ENCODE data around the gene TRAPPC3.
"Not testable (repeated sequence)": the region's sequence is repeated elsewhere in the genome, so short reads cannot be mapped to it uniquely, and the experiment has no call there.

TRAPPC3 gene

DNA sequence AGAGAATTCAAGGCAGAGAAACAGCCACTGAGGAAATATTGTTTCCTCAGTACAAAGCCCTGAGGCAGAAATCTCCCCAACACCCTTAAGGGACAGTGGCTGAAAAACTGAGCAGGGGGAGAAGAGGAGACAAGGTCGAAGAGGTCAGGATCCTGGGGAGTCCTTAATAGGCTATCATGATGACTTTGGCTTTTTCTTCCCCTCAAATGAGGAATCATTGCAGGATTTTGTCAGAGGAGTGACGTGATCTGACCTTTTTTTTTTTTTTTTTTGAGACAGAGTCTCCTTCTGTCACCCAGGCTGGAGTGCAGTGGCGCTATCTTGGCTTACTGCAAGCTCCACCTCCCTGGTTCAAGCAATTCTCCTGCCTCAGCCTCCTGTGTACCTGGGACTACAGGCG, 16.9 kb upstream of the TRAPPC3 start:
- no peak for DNase-seq

DNA sequence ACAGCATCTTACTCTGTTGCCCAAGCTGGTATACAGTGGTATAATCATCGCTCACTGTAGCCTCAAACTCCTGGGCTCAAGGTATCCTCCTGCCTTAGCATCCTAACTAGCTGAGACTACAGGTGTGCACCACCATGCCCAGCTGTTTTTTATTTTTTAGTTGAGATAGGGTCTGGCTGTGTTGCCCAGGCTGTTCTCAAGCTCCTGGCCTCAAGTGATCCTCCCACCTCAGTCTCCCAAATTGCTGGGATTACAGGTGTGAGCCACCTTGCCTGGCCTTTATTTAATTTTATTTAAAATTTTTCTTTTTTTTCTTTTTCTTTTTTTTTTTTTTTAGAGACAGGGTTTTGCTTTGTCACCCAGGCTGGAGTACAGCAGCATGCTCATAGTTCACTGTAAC, 15.9 kb upstream of the TRAPPC3 start:
- DNase-seq: no peak

DNA sequence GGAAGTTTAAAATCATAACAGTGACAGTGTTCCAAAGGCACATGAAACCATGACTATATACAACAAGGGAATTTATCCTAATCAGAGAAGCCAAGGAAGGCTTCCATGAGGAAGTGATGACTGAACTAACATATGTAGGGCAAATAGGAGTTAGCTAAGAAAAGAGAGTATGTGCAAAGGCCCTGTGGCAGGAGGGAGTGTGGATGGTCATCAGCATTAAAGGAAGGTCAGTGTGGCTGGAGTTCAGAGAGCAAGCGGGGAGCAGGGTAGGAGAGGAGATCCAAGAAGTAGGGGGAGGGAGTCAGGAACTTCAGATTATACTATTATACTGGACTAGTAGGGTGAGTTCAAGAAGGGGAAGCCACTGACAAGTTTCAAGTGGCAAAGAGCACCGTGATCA, 15.1 kb upstream of the TRAPPC3 start:
- DNase-seq: no peak

DNA sequence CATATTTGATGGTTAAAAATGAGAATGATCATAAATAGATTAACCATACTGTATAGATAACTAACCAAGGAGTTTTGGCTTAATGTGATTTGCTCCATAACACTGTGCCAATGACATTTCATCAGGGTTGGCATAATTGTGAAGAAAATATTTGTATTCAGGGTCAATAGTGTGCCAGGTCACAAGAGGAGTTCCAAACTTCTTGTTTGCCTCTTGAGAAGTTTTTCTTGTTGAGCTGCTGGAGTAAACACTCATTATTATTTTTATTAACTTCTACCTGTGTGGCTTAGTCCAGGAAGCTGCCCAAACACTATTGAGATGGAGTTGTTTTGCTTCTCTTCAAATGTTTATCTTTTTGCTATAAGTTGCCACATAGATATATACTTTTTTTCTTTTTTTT, 14.1 kb upstream of the TRAPPC3 start:
- no peak for DNase-seq

DNA sequence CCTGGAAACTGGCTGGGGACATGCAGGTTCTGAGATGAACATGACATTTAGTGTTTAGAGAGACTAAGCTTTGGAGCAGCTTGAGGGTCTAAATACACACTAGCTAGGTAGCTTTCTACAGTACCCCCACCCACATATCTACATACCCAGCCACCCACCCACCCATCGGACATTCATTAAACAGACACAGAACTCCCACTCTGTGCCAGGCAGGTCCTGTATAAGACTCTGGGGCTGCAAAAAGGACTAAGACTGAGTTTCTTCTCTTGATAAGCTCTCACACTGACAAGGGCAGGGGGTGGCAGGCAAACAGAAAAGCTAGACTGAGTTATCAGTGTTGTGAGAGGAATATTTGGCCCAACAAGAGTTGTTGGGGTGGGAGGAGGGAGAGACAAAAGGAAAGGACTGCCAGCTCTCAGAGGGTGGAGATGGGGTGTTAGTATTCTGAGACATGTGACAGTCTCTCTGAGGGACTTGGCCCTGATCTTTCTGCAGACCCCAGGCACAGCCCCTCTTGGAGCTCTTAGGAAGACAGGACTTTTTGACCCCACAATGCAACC, 13.5 kb upstream of the TRAPPC3 start:
- no peak for DNase-seq

DNA sequence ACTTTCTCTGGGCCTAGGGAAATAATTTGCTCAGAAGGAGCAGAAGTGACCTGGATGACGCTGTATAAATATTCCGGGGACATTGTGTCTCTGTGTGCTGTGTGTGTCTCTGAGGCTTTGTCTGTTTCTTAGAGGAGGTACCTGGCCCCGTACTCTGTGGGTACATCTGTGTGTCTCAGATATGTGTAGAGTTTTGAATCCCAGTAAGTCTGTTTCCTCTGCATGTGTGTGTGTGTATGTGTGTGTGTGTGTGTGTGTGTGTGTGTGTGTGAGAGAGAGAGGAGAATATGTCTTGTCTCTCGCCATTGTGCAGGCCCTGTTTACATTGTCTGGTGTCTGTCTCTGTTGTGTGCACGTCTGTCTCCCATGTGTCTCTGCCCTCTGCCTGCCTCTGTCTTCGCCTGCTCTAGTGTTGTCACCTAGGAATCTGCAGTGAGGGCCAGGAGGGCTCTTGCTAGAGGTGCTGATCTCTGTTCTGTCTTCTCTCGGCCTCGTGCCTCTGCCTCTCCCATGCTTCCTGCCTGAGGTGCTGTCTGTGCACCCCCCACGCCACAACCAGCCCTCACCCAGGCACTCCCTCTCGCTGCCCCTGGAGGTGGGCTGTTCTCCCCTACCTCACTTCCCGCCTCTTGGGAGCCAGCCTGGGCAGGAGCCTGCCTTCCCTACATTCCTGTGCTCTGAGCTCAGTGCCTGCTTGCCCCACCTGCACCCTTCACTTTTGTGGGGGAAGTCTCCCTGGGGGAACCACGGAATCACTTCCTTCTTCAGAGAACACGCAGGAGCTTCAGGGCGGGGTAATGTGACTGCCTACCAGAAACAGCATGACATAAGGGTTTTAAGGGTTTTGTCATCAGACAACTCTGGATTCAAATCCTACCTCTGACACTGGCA, 12.6 kb upstream of the TRAPPC3 start:
- DNase-seq: no peak

DNA sequence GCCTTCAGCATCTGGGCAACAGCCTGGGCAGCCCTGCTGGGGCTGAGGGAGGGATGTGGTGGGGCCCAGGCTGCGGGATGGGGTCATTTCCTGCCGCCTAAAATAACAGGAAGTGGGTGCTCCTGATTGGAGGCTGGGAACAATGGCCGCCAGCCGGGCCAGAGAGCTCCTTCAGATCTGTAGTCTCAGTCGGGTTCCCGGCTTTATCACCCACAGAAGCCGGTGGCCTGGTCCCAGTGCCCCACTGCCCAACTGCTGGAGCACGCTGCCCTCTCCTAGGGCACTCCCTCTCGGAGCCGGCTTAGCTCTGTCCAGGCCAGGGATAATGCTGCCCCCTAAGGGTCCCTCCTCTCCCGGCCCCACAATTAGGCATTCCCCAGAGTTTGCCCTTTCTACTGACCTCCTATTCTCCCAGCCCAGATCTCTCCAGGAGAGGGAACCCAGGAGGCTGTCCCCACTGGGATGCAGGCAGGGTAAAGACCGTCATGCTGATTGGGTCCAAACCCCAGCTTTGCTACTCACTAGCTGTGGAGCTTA, 11.7 kb upstream of the TRAPPC3 start:
- peak; percentile 37 for DNase-seq

DNA sequence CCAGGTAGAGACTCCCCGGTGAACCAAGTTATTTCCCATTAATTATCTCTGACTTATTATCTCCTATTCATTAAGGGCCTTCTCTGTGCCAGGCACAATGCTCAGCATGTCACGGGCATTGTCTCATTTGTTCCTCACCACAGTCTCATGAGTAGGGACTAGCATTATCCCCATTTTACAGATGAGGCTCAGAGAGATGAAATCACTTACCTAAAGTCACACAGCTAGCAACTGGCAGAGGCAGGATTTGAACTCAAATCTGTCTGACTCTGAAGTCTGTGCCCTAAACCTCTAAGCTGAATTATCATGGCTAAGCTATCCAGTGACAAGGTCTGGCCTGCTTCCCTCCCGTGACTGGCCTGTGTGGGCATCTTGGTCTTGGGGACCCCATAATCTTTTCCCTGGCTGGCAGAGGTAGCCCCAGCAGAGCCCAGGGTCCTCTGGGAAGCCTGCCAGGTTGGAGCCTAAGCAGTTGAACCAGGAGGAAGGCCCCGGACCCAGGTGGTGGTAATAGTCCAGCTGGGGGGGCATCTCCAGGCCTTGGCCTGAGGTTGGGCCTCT, 11.2 kb upstream of the TRAPPC3 start:
- DNase-seq: no peak

DNA sequence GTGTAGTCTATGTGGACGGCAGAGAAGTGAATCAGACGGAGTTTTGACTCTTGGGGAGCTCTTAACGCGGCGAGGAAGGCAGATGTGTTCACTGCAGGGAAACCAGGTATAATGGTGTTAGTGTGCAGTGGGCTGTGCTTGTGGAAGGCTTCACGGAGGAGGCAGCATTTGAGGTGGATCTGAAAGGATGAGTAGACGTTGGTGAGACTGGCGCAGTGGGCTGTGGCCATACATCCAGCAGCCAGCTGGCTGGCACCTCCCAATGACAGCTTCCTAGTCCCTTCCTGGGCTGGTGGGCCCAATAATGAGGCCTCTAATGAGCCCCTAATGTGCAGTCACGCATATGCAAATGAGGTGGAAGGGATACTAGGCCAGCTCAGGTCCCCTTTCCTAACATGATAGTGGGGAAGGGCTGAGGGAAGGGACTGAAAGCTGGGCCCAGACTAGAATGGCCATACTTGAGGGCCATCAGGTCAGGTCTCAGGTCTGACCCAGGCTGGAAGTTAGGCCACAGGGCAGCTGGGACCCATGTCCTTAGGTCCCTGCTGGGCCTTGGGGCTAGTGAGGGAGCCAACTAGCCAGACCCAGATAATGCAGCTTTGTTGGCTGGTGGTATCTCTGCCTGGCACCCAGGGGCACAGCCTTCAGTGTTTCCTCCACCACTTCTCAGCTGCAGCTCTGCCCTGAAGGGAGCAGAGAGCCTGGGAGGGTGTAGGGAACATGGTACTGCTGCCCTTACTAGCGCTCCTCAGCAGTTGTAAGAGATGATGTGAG, 10.5 kb upstream of the TRAPPC3 start:
- no peak for DNase-seq

DNA sequence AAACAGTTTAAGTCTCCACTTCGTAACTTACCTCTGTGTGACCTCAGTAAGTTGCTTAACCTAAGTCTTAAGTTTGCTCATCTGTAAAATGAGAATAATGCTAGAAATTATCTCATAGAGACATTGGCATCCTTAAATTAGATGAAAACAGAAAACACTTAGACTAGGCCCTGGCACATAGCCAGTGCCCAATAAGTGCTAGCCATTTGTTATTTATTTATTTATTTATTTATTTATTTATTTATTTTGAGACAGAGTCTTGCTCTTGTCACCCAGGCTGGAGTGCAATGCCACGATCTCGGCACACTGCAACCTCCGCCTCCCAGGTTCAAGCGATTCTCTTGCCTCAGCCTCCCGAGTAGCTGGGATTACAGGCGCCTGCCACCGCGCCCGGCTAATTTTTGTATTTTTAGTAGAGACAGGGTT, 9.6 kb upstream of the TRAPPC3 start:
- DNase-seq: not testable (repeated sequence)

DNA sequence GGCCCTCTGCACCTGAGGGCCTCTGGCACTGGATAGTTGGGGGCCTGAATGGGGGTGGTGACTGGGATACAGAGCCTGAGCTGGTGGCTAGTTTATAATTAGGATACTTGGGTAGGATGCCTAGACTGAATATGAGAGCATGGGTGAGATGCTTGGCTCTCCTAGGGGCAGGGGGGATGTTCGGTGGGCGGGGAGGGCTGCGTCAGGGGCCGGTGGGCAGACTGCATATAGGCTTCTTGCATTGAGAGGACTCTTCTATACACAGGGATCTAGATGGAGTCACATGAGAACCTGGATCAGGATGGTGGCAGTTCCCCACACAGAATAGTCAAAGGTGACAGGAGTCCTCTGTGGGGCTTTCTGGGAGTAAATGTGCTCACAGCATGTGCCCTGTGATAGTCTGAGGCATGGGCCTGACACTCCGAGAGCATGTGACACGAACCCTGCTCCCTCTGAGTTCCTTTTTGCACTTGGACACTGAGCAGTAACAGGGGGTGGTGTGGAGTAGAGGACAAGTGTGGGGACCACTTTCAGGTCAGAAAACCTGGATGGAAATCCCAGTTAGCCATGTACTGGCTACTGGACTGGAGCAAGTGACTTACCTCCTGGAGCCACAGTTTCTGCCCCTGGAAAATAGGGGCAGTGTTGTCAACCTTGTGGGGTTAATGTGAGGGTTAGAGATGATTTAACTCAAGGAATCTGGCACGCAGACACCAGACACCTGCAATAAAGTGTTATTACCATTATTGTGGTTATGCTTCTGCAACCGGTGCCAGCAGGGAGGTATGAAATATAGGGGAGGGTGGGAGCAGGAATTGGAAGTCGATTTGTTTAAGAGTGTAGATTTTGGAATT, 8.9 kb upstream of the TRAPPC3 start:
- DNase-seq: no peak

DNA sequence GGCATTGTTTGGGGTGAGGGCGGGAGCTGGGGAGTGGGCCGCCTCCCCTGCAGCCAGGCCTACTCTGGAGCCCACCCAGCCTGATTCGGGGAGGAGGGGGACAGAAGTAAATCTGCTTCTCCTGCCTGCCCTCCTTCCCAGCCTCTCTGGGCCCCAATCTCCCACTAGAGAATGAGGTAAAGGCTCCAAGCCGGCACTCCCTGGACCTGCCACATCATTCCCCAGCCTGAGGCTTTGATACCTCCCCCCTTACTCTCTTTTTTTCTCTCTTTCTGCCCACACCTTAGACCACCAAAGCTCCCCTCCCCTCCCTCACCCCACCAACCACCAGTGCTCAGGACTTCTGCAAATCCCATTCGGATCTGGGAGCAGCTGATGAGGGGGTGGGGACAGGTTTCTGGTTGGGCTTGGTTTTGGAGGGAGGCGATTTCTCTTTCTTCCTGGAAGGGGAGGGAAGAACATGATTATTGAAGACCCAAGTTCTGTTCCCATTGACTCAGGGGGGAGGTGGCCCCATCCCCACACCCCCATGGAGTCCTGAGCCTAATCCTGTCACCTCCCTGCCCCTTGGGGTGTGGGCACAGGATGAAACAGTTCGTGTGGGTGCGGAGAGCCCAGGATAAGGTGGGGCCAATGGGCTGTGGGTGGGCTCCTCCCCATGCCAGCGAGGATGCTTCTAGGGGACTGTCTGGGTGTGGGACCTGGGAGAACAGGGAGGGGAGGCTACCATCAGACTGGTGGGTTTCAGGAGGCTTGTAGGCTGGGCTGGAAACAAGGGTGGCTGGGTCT, 8.0 kb upstream of the TRAPPC3 start:
- DNase-seq: no peak

DNA sequence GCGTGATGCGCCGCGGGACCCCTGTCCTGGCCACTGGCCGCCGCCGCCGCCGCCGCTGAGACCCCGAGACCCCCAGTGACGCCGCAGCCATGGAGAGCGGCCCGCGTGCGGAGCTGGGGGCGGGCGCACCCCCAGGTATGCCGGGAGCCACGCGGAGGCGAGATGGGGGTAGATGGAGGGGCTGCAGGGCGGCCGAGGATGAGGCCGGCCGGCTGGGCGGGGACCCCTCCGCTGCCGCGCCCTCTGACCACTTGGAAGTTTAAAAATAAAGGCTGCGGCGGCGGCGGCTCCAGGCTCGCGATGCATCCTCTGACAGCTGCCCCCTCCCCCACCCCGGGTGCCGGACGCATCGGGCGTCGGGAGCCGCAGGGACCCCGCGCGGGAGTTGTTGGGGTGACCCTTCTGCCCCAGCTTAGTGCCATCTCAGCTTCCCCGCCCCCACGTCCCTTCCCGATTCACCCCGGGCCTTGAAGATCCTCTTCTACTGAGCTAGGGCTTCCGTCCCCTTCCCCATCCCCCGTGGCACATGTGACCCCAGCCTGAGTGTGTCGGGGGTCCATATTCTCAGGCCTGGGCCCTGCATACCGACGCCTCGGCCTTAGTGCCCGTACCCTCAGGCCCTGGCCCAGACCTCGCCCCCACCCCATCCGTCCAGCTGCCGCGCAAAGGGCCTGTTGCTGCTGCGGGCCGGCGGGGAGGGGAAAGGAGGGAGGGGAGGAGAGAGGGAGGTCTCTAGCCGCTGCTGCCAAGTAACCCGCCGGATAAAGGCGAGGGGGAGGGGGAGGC, 7.2 kb upstream of the TRAPPC3 start:
- peak; percentile 17 for DNase-seq

DNA sequence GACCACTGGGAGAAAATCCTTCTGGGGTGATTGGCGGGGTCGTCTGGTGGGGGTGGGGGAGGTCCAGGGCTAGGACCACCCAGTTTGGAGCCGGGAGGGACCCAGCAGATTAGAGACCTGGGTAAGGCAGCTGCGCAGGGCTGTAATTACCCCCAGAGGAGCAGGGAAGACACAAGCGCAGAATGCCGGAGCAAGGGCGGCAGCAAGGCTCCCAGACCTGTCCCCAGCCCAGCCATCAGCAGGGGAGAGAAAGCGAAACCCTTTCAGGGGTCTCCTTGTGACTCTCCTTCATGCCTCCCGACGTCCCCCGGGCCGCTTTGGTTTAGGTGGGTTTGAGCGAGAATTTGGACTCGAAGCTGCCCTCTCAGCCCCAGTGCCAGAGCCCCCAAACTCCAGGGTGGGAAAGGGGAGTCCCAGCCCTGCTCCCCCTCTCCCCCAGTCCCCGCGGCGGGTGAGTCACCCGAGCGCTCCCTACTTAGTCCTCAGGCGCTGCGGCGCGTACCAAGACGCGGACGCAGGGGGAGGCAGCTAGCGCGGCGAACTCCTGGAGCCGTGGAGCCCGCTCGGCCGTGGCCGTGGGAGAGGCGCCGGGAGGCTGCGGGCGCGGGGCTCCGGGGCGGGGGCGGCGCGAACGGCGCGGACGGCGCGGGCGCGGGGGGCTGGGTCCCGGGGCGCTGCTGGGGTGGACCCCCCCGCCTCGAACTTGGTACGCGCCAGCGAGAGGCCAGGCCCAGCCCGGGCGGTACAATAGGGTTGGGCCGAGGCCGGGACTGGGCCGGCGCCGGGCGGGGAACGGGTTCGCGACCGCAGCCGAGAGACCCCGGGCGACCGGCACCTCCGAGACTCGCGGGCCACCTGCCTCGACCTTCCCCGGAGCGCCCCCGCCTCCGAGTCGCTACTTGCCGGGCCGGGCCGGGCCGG, 6.4 kb upstream of the TRAPPC3 start, which contains the start of gene MAP7D1:
TSS of gene MAP7D1 (plus strand) at position 753 of the 921 bp plus-strand sequence. CDS start 258 bp downstream, outside the sequence.
- peak; percentile 28 for DNase-seq

DNA sequence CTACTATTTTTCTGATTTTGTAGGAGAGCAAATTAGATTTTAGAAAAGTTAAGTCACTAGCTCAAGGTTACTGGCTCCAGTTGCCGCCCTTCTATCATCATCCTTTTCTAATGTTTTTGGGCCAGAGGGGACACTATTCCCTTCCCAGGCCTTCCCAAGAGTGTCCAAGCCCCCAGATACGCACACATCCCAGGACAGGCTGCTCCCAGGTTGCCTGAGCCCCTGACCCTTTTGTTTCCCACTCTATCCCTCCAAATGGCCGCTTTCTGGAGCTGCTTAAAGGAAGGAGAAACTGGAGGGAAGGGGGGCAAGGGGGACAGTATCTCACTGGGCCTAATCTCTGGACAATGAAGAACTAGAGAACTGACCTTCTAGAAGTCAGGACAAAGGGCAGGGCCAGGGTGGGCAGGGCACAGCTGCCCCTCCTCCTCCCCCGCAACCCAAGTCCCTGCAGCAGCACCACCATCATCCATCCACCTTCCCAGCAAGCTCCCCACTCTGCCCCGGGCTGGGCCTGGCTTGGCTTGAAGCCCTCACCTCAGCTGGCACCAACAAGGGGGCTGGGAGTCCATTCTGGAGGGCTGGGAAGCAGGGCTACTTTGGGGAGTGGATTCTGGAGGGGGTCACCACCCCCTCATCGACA, 5.6 kb upstream of the TRAPPC3 start:
- no peak for DNase-seq

DNA sequence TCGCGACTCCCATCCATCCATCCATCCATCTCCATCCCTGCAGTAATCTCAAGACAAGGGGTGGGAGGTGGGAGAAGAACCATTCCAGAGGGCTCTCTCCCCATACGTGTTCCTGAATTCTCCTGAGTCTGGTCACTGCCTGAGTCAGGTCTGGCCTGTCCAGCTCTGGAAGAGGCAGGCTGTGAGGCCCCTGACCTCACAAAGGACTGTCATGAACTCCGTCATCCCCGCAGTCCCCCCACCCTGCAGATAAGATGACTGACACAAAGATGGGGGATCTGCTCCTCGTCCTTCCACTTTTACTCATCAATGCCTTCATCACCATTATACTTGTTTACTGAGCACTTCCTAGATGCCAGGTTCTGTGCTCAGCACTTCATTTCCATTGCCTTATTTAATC, 5.0 kb upstream of the TRAPPC3 start:
- no peak for DNase-seq

DNA sequence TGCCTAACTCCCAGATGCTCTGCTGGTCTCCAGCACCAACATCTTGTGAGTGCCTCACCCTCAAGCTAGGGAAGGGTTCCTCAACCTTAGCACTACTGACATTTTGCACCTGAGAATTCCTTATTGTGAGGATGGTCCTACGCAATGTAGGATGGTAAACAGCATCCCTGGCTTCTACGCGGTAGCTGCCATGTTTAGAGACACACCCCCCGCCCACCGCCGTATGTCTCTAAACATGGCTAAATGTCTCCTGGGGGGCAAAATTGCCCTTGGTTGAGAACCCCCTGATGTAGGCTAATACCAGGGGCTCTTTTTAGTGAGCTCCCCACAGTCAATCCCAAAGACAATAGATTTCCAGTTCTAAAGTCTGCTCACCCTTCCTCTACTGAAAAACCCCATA, 4.2 kb upstream of the TRAPPC3 start:
- DNase-seq: no peak

DNA sequence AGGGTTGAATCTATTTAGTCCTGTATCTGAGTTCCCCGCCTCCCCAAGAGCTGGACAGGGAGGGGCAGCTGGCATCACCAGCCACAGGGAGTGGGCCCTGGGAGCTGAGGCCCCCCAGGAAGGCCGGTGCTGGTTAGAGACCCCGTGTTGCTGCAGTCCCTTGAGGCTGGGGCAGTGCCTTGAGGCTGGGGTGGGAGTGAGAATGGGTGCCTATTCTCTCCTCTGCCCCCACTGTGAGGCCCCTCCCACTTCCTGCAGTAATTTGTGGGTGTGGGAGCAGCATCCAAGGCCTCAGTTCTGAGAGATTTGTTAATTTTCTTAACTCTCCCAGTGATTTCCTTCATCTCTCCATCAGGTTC, 2.5 kb upstream of the TRAPPC3 start:
- no peak for DNase-seq
